ENCODE data around the gene CLEC16A. TPM values are rescaled to one million over a fixed set of nuclear protein-coding genes. Genes with fewer than 3 reads are reported as not detected.

The CLEC16A gene
- total RNA-seq, 1 experiment from 2014 or later: 17.4 TPM

DNA sequence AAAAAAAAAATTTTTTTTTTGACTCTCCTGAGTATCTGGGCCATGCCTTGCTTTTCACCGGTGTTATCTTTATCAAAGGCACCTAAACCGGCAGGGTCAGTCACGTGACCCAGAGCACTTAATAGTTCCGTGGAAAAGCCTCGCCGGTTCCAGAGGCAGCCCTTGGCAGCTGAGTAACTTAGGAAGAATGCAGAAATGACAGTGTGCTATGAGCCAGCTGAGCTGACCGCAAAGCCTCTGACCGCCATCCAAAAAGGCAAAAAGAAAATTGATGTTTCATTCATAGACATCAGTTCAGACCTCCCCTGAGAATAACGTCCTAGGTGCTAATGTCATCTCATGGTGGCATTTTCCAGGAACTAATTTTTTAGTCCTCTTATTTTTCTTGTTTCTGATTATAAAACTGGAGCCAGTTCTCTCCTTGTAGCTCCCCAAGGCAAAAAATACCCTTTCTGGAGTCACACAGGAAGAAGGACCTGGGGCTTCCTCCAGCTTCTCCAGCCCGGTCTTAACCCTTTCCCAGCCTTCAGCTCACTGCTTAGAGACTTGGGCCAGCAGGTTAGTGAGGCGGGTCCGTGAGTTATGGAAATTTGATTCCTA lies 189.1 kb downstream of the CLEC16A start:
- H3K4me2 ChIP-seq (ENCODE audit: low read depth, low read length, poor library complexity, severe bottlenecking): no peak overlapping the region
- H3K4me1 ChIP-seq (ENCODE audit: low read length): peaks cover 10% of the 10 kb centered on the region
- no peaks in the 10 kb centered on the region for H3K27me3 ChIP-seq (ENCODE audit: low read length)
- no peaks in the 10 kb centered on the region for H3K9me2 ChIP-seq (replicated peaks; ENCODE audit: insufficient read depth, low read length)
- 0 out of 2 replicates have a peak, but pooled peaks cover 4% of the 10 kb centered on the region for H4K20me1 ChIP-seq (ENCODE audit: insufficient read depth, low read depth, low read length)
- H2AFZ ChIP-seq (ENCODE audit: low read length): no peak overlapping the region
- H3K9ac ChIP-seq (ENCODE audit: low read length): no peak overlapping the region
- H3K36me3 ChIP-seq (ENCODE audit: insufficient read depth, low read length): no peaks in the 10 kb centered on the region
- H3K79me2 ChIP-seq (ENCODE audit: low read length): no peaks in the 10 kb centered on the region
- DNase-seq: no peak
- H3K4me3 ChIP-seq (ENCODE audit: low read length): no peak overlapping the region
- H3K9me3 ChIP-seq (ENCODE audit: low read length): no peaks in the 10 kb centered on the region
- no peak overlapping the region for H3K27ac ChIP-seq (ENCODE audit: low read length)

DNA sequence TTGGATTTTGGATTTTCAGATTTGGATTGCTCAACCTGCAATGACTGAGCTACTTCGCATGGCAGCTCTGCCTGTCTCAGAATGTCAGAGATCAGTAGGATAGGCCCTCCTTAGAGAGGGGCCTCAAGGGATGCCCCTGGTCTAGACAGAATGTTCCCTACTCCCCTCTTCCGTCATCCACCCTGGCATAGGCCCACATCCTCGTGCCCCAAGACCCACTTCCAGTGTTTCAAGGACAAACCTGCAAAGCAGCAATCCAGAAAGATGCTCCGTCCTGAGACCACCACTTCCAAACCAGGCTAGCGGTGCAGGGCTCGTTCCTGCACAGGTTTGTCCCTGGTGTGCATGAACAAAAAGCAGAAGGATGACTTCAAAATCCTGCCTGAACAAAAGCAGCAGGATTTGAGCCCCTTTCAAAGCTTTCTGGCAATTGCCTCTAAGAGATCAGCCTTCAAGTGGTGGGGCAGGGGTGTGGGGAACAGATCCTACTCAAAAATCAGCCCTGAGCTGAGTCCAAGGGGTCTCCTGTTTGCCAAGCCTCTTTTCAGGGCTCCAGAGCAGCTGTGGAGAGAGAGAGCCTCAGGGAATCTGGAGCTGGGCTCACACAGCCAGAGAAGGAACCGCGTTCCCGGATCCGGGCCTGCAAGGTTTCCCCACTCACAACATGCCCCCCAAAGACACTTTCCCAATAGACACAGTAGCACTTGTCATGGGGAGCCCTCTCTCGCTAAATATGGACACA lies 190.5 kb downstream of the CLEC16A start:
- 0 out of 2 replicates have a peak, but pooled peaks cover 4% of the 10 kb centered on the region for H4K20me1 ChIP-seq (ENCODE audit: insufficient read depth, low read depth, low read length)
- H3K79me2 ChIP-seq (ENCODE audit: low read length): no peaks in the 10 kb centered on the region
- no peak for DNase-seq
- H3K36me3 ChIP-seq (ENCODE audit: insufficient read depth, low read length): no peaks in the 10 kb centered on the region
- H3K9me3 ChIP-seq (ENCODE audit: low read length): no peaks in the 10 kb centered on the region
- H3K4me2 ChIP-seq (ENCODE audit: low read depth, low read length, poor library complexity, severe bottlenecking): no peak overlapping the region
- no peak overlapping the region for H2AFZ ChIP-seq (ENCODE audit: low read length)
- peaks cover 10% of the 10 kb centered on the region for H3K4me1 ChIP-seq (ENCODE audit: low read length)
- no peak overlapping the region for H3K27ac ChIP-seq (ENCODE audit: low read length)
- no peaks in the 10 kb centered on the region for H3K27me3 ChIP-seq (ENCODE audit: low read length)
- H3K9me2 ChIP-seq (replicated peaks; ENCODE audit: insufficient read depth, low read length): no peaks in the 10 kb centered on the region
- H3K9ac ChIP-seq (ENCODE audit: low read length): no peak overlapping the region
- H3K4me3 ChIP-seq (ENCODE audit: low read length): no peak overlapping the region

DNA sequence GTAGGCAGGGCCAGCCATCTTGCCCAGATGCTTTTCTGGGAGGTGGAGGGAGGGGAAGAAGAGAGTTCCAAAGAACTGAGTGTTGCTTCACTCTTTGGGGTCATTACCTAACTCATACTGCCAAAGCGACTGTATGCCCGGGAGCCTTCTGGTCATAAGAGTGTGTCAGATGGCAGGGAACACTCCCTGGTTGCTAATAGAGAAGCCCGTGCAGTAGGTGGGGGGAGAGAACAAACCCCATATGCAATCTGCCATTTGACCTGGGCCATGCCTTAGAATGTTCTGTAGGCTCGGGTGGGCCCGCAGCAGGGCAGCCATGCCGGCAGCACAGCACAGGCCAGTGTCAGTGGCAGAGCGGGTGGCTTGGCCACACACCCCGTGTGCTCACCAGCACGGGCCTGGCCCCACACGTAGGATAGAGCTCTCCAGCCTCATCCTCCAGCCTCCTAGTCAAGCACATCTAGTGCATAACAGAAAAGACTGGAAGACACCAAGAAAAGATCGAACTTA lies 191.2 kb downstream of the CLEC16A start:
- DNase-seq: no peak
- Histone ChIP-seq H3K4me3 (ENCODE audit: low read length) (no peak overlapping the region), H3K27ac (ENCODE audit: low read length) (no peak overlapping the region), H3K27me3 (ENCODE audit: low read length) (no peaks in the 10 kb centered on the region), H4K20me1 (ENCODE audit: insufficient read depth, low read depth, low read length) (0 out of 2 replicates have a peak, but pooled peaks cover 4% of the 10 kb centered on the region), H3K9ac (ENCODE audit: low read length) (no peak overlapping the region), H3K36me3 (ENCODE audit: insufficient read depth, low read length) (no peaks in the 10 kb centered on the region), H3K4me1 (ENCODE audit: low read length) (peaks cover 10% of the 10 kb centered on the region), H2AFZ (ENCODE audit: low read length) (no peak overlapping the region), H3K79me2 (ENCODE audit: low read length) (no peaks in the 10 kb centered on the region), H3K9me2 (replicated peaks; ENCODE audit: insufficient read depth, low read length) (no peaks in the 10 kb centered on the region), H3K4me2 (ENCODE audit: low read depth, low read length, poor library complexity, severe bottlenecking) (no peak overlapping the region), H3K9me3 (ENCODE audit: low read length) (no peaks in the 10 kb centered on the region)

DNA sequence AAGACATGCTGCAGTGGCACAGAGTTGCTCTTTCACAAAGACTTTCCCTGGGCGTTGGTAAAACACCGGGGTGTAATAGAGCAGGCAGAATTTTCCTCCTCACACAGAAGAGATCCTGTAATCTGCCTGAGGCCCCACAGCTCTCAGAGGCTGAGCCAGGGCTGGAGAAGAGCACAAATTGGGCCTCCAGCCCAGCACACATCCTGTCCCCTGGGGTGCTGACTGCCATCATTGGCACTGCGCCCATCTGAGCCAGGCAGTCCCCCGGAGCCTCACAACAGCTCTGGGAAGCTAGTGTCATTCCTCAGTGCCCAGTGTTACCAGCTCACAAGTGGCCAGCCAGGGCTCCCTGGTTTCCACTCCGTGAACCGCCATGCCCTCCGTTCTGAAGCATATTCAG lies 192.2 kb downstream of the CLEC16A start:
- Histone ChIP-seq H3K9me2 (replicated peaks; ENCODE audit: insufficient read depth, low read length) (no peaks in the 10 kb centered on the region), H3K36me3 (ENCODE audit: insufficient read depth, low read length) (no peaks in the 10 kb centered on the region), H3K4me3 (ENCODE audit: low read length) (no peak overlapping the region), H3K27ac (ENCODE audit: low read length) (no peak overlapping the region), H2AFZ (ENCODE audit: low read length) (no peak overlapping the region), H4K20me1 (ENCODE audit: insufficient read depth, low read depth, low read length) (0 out of 2 replicates have a peak, but pooled peaks cover 4% of the 10 kb centered on the region), H3K9ac (ENCODE audit: low read length) (no peak overlapping the region), H3K27me3 (ENCODE audit: low read length) (no peaks in the 10 kb centered on the region), H3K9me3 (ENCODE audit: low read length) (no peaks in the 10 kb centered on the region), H3K4me1 (ENCODE audit: low read length) (peaks cover 10% of the 10 kb centered on the region), H3K4me2 (ENCODE audit: low read depth, low read length, poor library complexity, severe bottlenecking) (no peak overlapping the region), H3K79me2 (ENCODE audit: low read length) (no peaks in the 10 kb centered on the region)
- DNase-seq: no peak

DNA sequence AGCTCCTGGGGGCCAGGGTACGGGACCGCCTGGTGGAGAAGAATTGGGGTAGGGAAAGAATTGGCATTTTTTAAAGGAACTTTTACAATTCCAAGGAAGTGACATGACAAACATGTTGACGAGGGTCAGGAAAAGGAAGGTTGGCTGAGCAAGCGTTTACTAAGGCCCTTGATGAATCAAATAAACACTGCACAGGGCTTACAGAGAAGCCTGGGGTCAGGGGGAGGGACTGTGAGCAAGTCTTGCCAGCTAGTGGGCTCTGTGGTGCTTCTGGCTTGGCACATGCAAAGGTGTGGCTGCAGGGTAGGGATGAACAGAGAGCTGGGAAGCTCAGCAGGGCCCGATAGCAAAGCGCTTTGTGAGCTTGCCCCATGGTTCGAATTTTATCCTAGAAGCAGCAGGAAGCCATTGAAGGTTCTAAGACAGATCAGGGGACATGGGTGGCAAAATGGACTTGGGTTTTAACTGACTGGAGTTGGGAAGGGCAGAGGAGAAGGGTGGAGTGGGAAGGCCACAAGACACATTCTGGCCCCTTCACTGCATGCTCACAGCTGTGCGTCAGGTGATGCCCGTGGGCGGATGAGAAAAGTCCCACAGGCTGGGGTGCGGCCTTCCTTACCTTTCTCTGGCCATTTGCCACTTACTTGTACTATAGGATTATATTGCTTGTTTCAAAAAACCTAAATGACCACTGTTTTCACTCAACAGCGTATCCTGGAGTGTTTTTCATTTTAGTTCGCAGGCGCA lies 193.8 kb downstream of the CLEC16A start:
- Histone ChIP-seq H3K9ac (ENCODE audit: low read length) (no peak overlapping the region), H3K4me3 (ENCODE audit: low read length) (no peak overlapping the region), H3K79me2 (ENCODE audit: low read length) (no peaks in the 10 kb centered on the region), H2AFZ (ENCODE audit: low read length) (no peak overlapping the region), H3K4me2 (ENCODE audit: low read depth, low read length, poor library complexity, severe bottlenecking) (no peak overlapping the region), H4K20me1 (ENCODE audit: insufficient read depth, low read depth, low read length) (0 out of 2 replicates have a peak, but pooled peaks cover 4% of the 10 kb centered on the region), H3K27me3 (ENCODE audit: low read length) (no peaks in the 10 kb centered on the region), H3K27ac (ENCODE audit: low read length) (no peak overlapping the region), H3K4me1 (ENCODE audit: low read length) (peaks cover 10% of the 10 kb centered on the region), H3K9me3 (ENCODE audit: low read length) (no peaks in the 10 kb centered on the region), H3K36me3 (ENCODE audit: insufficient read depth, low read length) (no peaks in the 10 kb centered on the region), H3K9me2 (replicated peaks; ENCODE audit: insufficient read depth, low read length) (no peaks in the 10 kb centered on the region)
- DNase-seq: no peak

DNA sequence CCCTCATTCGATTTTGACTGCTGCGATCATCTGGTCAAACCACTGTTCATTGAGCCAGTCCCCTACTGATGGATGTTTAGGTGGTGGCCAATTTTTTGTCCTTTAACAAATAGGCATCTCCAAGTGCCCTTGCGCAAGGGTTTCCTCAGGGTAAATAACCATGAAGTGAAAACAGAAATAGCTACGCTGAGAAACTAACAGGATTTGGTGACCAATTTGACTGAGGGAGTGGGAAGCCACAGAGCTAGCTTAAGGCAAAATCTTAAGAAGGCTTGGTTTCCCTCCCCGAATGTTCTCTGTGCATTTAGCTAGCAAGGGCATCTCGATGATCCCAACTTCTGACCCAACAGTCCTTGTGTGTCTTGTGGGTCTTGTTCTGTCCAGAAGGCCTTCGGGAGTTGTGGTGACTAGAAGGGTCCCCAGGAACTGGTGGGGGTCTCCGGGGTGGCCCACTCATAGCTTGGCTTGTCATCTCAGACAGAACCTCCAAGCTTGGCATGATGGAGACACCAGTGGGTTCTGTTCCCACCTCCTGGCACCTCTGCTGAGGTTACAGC lies 194.5 kb downstream of the CLEC16A start:
- DNase-seq: no peak
- peaks cover 10% of the 10 kb centered on the region for H3K4me1 ChIP-seq (ENCODE audit: low read length)
- H4K20me1 ChIP-seq (ENCODE audit: insufficient read depth, low read depth, low read length): 0 out of 2 replicates have a peak, but pooled peaks cover 7% of the 10 kb centered on the region
- H3K9me2 ChIP-seq (replicated peaks; ENCODE audit: insufficient read depth, low read length): no peaks in the 10 kb centered on the region
- no peaks in the 10 kb centered on the region for H3K36me3 ChIP-seq (ENCODE audit: insufficient read depth, low read length)
- H2AFZ ChIP-seq (ENCODE audit: low read length): no peak overlapping the region
- no peak overlapping the region for H3K9ac ChIP-seq (ENCODE audit: low read length)
- no peaks in the 10 kb centered on the region for H3K27me3 ChIP-seq (ENCODE audit: low read length)
- H3K4me2 ChIP-seq (ENCODE audit: low read depth, low read length, poor library complexity, severe bottlenecking): no peak overlapping the region
- H3K9me3 ChIP-seq (ENCODE audit: low read length): no peaks in the 10 kb centered on the region
- H3K79me2 ChIP-seq (ENCODE audit: low read length): no peaks in the 10 kb centered on the region
- H3K27ac ChIP-seq (ENCODE audit: low read length): no peak overlapping the region
- no peak overlapping the region for H3K4me3 ChIP-seq (ENCODE audit: low read length)

DNA sequence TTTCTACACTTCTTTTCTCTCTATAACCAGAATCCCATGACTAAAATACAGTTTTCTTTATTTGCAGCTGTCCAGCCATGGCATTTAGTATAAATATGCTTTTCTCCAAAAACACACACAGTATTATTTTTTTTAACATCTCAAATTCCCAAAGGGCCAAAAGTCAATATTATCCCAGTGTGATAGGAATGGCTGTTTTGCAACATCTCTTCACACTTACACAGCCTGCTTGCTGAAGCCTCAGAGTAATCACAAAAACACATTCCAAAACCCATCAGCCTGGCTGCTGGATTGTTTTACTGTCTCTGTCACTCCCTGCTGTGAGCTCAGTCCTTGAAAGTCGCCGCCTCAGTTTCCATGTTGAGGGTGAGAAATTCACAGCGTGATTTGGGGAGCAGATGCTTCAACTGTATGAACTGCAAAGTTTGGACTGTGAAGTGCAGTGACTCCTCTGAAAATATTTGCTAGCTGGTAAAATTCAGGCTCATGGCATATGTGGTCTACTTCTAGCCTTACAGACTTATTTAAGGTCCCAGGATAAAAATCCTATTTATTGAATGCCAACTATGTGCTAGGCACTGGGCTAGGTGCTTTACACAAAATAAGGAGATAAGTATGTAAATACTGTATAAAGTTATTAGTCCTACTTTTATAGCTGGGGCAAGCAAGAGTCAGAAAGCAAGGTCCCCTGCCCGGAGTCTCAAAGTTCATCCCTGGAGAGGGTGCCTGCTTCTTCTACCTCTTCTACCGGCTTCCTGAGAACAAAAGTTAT lies 195.1 kb downstream of the CLEC16A start:
- H3K4me2 ChIP-seq (ENCODE audit: low read depth, low read length, poor library complexity, severe bottlenecking): no peak overlapping the region

More for the DNA sequence above, 195.1 kb downstream of the CLEC16A start:
- Histone ChIP-seq H3K9me2 (replicated peaks; ENCODE audit: insufficient read depth, low read length) (no peaks in the 10 kb centered on the region), H4K20me1 (ENCODE audit: insufficient read depth, low read depth, low read length) (0 out of 2 replicates have a peak, but pooled peaks cover 8% of the 10 kb centered on the region), H3K27ac (ENCODE audit: low read length) (no peak overlapping the region), H3K4me1 (ENCODE audit: low read length) (peaks cover 10% of the 10 kb centered on the region), H3K4me3 (ENCODE audit: low read length) (no peak overlapping the region), H3K9ac (ENCODE audit: low read length) (no peak overlapping the region), H3K36me3 (ENCODE audit: insufficient read depth, low read length) (no peaks in the 10 kb centered on the region), H2AFZ (ENCODE audit: low read length) (no peak overlapping the region), H3K9me3 (ENCODE audit: low read length) (no peaks in the 10 kb centered on the region), H3K79me2 (ENCODE audit: low read length) (no peaks in the 10 kb centered on the region), H3K27me3 (ENCODE audit: low read length) (no peaks in the 10 kb centered on the region)
- no peak for DNase-seq

Measured in Karpas-422 (cell line).